Measurements from ENCODE around the gene NEDD4.
"Not testable (repeated sequence)": the region's sequence is repeated elsewhere in the genome, so short reads cannot be mapped to it uniquely, and the experiment has no call there.

NEDD4 gene

GRCh38 chr15:55954862-55955605, 38.4 kb downstream of the NEDD4 start:
- DNase-seq: no peak

GRCh38 chr15:55952501-55953274, 40.7 kb downstream of the NEDD4 start:
- not testable (repeated sequence) for DNase-seq

GRCh38 chr15:55944606-55945005, 48.8 kb downstream of the NEDD4 start:
- not testable (repeated sequence) for DNase-seq

- peak; percentile 8 for DNase-seq
Measured at GRCh38 chr15:55942332-55942731, 51.1 kb downstream of the NEDD4 start.

- no peak for DNase-seq
Measured at GRCh38 chr15:55937040-55937439, 56.4 kb downstream of the NEDD4 start.

- no peak for DNase-seq
Measured at GRCh38 chr15:55928955-55929354, 64.5 kb downstream of the NEDD4 start.

GRCh38 chr15:55921744-55922143, 71.7 kb downstream of the NEDD4 start:
- no peak for DNase-seq

- DNase-seq: no peak
Measured at GRCh38 chr15:55917881-55918296, 75.5 kb downstream of the NEDD4 start.

- no peak for DNase-seq
Measured at GRCh38 chr15:55916666-55917409, 76.6 kb downstream of the NEDD4 start.

GRCh38 chr15:55915876-55916567, 77.4 kb downstream of the NEDD4 start:
- no peak for DNase-seq

GRCh38 chr15:55915221-55915620, 78.2 kb downstream of the NEDD4 start:
- DNase-seq: no peak

- no peak for DNase-seq
Measured at GRCh38 chr15:55914446-55914845, 79.0 kb downstream of the NEDD4 start.

GRCh38 chr15:55912982-55913381, 80.4 kb downstream of the NEDD4 start:
- no peak for DNase-seq

GRCh38 chr15:55909036-55909811, 84.2 kb downstream of the NEDD4 start:
- DNase-seq: no peak

GRCh38 chr15:55907797-55908196, 85.6 kb downstream of the NEDD4 start:
- no peak for DNase-seq

- DNase-seq: no peak
Measured at GRCh38 chr15:55902981-55903380, 90.4 kb downstream of the NEDD4 start.

- no peak for DNase-seq
Measured at GRCh38 chr15:55900019-55900418, 93.4 kb downstream of the NEDD4 start.

- no peak for DNase-seq
Measured at GRCh38 chr15:55899537-55899936, 93.9 kb downstream of the NEDD4 start.

- DNase-seq: no peak
Measured at GRCh38 chr15:55897560-55898336, 95.7 kb downstream of the NEDD4 start.

GRCh38 chr15:55894399-55894965, 98.9 kb downstream of the NEDD4 start:
- no peak for DNase-seq

GRCh38 chr15:55893852-55894251, 99.6 kb downstream of the NEDD4 start:
- DNase-seq: no peak
